NB4 (cell line): Measurements from ENCODE around the gene SPATA12.
"Not testable (repeated sequence)": the region's sequence is repeated elsewhere in the genome, so short reads cannot be mapped to it uniquely, and the experiment has no call there.

Experiments
- DNase-seq: peaks from one replicate; pipeline ENCODE4 v3.0.0; 2010; ENCODE audit warnings: low read depth
- H3K4me3 ChIP-seq: one replicate; pipeline ENCODE4 v1.5.1; 2011; ENCODE audit warnings: mild to moderate bottlenecking, low read depth, low read length, moderate library complexity
- CTCF ChIP-seq: IDR thresholded peaks from one replicate; pipeline ENCODE4 v1.5.1; 2012; ENCODE audit warnings: low read depth, low read length
- MYC ChIP-seq: IDR thresholded peaks from 2 replicates; pipeline ENCODE4 v1.6.1; 2011; ENCODE audit warnings: low read depth, low read length
- POLR2A ChIP-seq: IDR thresholded peaks from 2 replicates; pipeline ENCODE4 v1.6.1; 2011; ENCODE audit warnings: mild to moderate bottlenecking; ENCODE audit not compliant: insufficient read length; ENCODE audit errors: extremely low read depth
- TF ChIP-seq, protein P1 (sequence below): IDR thresholded peaks from 2 replicates; pipeline ENCODE4 v1.6.1; 2011; ENCODE audit warnings: low read depth, low read length

The SPATA12 gene

GRCh38 chr3:57081173-57081572, 20.7 kb downstream of the SPATA12 start:
- H3K4me3 ChIP-seq: no peak overlapping the region
- TF ChIP-seq POLR2A: no peak
- no peak for TF ChIP-seq MYC
- TF ChIP-seq, protein P1, sequence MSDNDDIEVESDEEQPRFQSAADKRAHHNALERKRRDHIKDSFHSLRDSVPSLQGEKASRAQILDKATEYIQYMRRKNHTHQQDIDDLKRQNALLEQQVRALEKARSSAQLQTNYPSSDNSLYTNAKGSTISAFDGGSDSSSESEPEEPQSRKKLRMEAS: no peak
- no peak for TF ChIP-seq CTCF
- no peak for DNase-seq

DNA sequence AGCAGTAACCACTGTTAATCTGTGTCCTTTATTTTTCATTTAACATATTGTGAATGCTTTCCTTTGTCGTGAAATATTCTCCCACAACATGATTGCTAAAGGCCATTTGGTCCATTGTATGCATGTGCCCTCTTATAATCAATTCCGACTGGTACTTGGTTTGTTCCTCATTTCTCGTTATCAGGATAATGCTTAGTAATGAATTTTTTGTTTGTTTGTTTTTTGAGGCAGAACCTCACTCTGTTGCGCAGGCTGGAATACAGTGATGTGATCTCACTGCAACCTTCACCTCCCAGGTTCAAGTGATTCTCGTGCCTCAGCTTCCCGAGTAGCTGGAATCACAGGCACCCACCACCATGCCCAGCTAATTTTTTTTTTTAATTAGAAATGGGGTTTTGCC, 22.0 kb downstream of the SPATA12 start:
- TF ChIP-seq POLR2A (no peak), CTCF (no peak), MYC (no peak)
- TF ChIP-seq, protein P1: no peak
- H3K4me3 ChIP-seq: no peak overlapping the region

GRCh38 chr3:57083266-57083995, 23.0 kb downstream of the SPATA12 start:
- H3K4me3 ChIP-seq, DNase-seq: not testable (repeated sequence)

More for the DNA sequence above, 22.0 kb downstream of the SPATA12 start:
- no peak for DNase-seq

DNA sequence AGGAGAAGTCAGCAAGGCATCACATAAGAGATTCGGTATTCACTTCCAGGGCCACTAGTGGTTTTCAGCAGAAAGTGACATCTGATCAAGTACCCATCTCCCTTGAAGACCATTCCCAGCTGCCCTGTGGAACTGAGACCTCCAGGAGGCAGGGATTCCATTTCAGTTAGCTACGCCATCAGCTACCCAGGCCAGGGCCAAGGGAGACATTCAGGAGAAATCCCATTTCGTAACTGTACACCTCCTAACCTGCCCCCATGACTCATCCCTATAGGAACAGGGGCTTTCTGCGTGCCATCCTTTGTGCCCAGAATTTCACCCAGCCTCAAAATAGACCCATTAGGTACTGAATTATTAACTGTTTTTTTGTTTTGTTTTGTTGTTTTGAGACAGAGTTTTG, 24.7 kb downstream of the SPATA12 start:
- DNase-seq: no peak
- TF ChIP-seq, protein P1: no peak
- TF ChIP-seq MYC (no peak), POLR2A (no peak), CTCF (no peak)
- no peak overlapping the region for H3K4me3 ChIP-seq

- no peak for DNase-seq
- TF ChIP-seq, protein P1: no peak
- TF ChIP-seq CTCF: no peak
- TF ChIP-seq POLR2A: no peak
- no peak for TF ChIP-seq MYC
Observed at GRCh38 chr3:57086201-57086600, 25.7 kb downstream of the SPATA12 start.

GRCh38 chr3:57087361-57088092, 27.1 kb downstream of the SPATA12 start:
- TF ChIP-seq, protein P1: no peak
- no peak for TF ChIP-seq MYC
- no peak for TF ChIP-seq POLR2A
- TF ChIP-seq CTCF: no peak
- H3K4me3 ChIP-seq: no peak overlapping the region
- no peak for DNase-seq

More at GRCh38 chr3:57086201-57086600, 25.7 kb downstream of the SPATA12 start:
- no peak overlapping the region for H3K4me3 ChIP-seq
